Stimulated activated CD4-positive, alpha-beta T cell treated with anti-CD3 and anti-CD28 coated beads, Interleukin-2, amount 100 ng/mL, for 48 hours (primary cell): Measurements from ENCODE around the gene RPS4Y1.
"Not testable (repeated sequence)": the region's sequence is repeated elsewhere in the genome, so short reads cannot be mapped to it uniquely, and the experiment has no call there.

ENCODE experiments used
- DNase-seq, 2 donors: peaks; one replicate each; pipeline ENCODE4 v3.0.0-alpha.2; 2020

Gene RPS4Y1

DNA sequence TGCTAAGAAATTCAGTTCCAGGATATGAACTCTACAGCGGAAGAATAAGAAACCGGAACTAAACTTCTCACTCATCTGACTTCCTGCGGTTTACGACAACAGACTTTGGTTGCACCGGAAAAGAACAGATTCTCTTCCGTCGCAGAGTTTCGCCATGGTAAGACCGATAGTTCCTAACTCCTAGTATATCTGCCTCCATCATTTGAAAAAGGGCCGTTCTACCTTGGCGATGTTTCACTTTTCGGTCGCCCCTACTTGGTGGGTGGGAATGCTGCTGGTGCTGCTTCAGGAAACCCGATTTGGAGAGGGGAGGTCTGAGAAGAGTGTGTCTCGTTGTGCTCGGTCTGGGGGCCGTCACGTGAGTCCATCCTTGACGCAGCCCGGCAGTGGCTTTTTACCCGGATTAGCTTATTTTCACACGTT lies at the start of gene RPS4Y1:
RPS4Y1 (plus strand) TSS at position 132 of the 423 bp plus-strand sequence; CDS start at position 155, 23 bp downstream.
- peak in 1 of 2 donors; percentile 19 for DNase-seq

DNA sequence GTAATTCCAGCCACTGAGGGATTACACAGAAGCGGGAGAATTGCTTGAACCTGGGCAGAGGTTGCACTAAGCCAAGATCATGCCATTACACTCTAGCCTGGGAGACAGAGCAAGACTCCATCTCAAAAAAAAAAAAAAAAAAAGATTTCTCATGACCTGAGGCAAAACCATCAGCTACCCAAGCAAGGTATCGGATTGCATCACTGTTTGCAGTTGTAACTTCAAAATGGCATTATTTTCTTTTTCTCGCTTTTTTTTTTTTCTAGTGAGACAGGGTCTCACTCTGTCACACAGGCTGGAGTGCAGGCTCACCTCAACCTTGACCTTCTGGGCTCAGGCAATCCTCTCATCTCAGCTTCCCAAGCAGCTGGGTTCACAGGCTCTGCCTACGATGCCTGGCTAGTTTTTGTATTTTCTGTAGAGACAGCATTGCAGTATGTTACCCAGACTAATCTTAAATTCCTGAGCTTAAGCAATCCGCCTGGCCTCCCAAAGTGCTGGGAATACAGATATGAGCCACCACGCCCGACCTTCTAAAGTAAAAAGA lies 44.4 kb upstream of the RPS4Y1 start:
- no peak for DNase-seq

DNA sequence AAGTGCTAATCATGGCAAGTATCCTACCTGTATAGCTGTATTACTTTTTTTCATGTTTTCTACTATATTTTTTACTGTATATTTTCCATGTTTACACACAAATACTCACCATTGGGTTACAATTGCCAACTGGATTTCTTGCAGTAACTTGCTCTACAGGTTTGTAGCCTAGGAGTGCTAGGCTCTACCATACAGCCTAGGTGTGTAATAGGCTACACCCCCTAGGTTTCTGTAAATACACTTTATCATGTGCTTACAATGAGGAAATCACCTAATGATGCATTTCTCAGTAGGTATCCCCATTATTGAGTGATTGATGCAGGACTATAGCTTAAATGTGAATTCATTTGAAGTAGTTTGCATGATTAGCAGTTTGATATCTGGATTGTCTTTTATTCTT lies 43.4 kb upstream of the RPS4Y1 start:
- no peak for DNase-seq

DNA sequence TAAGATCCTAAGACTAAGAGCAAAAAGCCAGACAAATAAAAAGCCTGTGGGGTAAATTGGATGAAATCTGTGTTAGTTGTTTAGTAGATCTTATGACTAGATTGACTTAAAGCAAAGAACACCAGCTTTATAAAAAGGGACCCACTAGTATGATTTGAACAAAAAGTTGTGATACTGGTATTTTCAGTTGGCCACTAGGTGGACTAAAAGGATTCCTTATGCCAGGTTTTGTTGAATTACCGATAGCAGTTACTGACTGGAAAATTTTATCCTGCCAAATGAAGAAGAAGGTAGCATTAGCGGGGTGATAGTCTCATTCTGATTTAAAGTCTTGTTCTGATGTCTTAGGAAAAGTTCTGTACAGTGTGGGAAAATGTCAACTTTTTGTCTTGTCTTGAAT lies 41.2 kb upstream of the RPS4Y1 start:
- no peak for DNase-seq

DNA sequence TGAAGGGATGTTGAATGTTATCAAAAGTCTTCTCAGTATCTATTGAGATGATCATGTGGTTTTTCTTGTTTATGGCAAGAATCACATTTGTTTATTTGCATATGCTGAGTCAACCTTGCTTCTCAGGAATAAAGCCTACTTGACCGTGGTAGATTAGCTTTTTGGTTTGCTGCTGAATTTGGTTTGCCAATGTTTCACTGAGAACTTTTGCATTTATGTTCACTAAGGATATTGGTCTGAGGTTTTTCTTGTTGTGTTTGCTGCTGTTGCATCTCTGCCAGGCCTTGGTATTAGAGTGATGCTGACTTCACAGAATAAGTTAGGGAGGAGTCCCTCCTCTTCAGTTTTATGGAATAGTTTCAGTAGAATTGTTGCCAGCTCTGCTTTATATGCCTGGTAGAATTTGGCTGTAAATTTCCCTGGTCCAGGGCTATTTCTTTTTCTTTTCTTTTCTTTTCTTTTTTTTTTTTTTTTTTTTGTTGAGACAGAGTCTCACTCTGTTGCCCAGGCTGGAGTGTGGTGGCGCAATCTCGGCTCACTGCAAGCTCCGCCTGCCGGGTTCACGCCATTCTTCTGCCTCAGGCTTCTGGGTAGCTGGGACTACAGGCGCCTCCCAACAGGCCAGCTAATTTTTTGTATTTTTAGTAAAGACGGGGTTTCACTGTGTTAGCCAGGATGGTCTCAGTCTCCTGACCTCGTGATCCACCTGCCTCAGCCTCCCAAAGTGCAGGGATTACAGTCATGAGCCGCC lies 24.1 kb upstream of the RPS4Y1 start:
- DNase-seq: not testable (repeated sequence)

DNA sequence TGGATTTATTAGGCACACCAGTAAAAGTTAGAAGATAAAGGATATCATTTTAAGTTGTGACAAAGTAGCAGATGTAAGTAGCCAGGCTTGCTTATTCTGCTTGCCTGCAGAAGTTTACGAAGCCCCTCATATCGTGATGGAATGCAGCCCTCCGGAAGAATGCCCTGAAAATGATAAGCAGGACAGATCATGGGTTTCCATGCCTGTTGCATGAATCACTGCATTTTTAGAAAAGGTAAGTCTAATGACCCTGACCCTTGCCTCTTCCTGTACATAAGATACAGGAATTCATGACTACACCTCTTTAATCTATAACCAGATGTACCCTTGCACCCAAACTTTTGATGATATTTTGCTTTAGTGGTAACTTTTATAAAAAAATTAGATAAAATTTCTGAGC lies 16.9 kb upstream of the RPS4Y1 start:
- no peak for DNase-seq

DNA sequence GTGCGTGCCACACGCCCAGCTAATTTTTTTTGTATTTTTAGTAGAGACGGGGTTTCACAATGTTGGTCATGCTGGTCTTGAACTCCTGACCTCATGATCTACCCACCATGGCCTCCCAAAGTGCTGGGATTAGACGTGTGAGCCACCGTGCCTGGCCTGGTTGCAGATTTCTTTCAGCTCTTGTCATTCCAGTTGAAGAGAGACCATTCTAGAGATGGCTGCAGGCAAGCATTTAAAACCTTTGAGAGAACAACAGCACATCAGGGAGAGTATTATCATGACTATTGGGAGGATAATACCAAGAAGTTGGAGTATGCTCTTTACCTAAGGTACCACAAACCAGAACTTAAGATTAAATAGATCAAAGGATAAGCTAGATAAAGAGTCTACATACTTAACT lies 12.9 kb upstream of the RPS4Y1 start:
- DNase-seq: no peak

DNA sequence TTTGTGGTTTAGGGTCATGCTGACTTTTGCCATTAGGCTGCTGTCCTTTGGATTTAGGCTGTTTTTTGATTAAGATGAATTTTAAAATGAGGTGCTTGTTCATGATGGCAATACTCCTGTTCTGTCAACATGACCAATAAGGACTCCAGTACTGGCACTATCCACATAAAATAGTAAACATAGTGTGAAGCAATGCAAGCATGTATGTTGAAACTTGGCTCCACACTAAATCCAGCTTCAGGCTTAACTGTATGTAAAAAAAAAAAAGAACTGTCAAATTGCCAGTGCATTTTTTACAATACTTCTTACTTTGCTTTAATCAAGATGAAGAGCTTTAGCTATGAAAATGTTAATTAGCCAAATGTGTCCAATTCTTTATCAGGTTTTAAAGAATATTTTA lies 6.2 kb upstream of the RPS4Y1 start:
- no peak for DNase-seq

DNA sequence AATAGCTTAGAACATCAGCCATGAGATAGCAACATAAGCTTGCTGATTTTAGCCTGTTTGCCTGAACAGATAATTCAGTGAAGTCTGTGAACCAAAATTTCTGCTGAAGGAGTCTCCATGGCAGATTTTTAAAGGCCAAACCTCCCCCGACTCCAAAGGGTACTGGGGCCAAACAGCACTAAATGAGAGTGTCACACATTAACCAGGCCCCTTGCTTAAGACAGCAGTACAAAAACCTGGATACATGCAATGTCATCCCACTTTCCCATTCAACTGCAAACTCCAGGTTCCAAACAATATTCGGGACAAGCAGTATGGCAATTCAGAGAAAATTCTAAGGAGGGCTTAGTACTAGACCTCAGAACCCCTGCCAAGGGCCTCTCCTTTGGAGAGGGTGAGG lies 4.3 kb upstream of the RPS4Y1 start:
- DNase-seq: no peak

DNA sequence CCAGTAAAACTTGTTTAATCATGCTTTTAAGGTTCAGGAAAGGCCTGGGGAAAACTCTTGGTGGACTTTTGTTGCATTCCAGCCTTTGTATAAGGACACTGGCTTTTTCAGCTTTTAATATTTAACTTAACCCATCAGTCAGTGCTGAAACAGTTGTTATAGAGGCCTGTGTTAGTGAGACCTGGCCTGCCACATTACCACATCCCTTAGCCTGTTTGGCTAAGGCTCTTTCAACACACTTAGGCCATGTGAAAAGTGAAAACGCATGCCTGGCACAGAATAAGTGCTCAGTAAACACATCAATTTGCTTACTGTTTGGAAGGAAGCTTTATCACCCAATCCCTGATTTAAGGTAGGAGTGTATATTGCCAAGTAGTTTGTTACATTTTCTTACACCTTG lies 3.5 kb upstream of the RPS4Y1 start:
- no peak for DNase-seq

DNA sequence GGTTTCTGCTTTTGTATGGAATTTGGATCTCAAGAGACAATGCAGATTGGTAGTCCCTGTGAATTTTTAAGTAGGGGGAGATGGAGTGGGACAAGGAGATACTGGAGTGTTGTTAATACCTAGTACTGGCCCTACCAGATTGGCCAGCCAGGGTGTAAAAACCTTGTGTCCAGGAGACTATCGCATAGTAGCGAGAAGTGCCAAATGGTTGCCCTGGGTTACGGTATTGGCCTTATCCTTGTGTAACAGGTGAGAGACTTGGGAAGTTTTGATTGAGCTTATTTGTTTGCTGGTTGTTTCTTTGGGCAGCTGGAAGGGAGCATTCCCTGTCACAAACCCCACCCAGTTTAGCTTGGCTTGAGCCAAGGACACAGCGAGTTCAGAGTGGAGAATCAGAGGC lies 5.4 kb downstream of the RPS4Y1 start:
- DNase-seq: no peak

DNA sequence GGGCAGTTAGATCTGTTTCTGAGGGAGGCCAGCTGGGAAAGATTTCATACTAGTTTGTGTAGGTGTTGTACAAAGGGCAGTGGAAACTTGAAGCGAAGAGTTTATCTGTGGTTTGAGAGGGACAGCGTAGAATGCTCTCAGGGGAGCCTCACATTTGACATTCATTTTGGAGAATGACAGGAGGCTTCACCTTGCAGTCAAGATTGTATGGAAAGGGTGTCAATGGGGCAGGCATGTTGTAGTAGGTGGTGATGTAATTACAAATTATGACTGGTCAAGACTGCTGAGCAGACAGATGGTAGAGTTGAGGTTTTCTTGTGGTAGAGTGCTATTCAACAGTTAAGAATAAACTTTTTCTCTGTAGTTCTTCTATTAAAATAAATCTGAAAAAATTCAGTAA lies 7.0 kb downstream of the RPS4Y1 start:
- no peak for DNase-seq

DNA sequence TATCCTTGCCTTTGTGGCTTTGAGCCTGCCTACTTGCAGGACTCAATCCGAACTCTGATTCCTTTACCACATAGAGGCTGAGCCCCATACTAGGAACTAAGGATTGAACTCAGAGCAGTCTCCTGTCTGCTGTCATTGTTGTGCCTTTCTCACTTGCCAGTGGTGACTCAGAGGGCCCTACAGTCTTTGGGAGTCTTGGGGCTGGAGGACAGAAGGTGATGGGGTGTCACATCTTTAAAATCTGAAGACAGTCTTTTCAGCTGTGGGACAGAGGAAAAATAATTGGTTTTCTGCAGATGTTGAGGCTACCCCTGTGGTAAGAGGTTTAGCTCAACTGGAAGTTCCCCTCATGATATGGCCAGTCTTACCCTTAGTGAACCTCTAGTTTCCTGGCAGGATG lies 8.0 kb downstream of the RPS4Y1 start:
- no peak for DNase-seq

DNA sequence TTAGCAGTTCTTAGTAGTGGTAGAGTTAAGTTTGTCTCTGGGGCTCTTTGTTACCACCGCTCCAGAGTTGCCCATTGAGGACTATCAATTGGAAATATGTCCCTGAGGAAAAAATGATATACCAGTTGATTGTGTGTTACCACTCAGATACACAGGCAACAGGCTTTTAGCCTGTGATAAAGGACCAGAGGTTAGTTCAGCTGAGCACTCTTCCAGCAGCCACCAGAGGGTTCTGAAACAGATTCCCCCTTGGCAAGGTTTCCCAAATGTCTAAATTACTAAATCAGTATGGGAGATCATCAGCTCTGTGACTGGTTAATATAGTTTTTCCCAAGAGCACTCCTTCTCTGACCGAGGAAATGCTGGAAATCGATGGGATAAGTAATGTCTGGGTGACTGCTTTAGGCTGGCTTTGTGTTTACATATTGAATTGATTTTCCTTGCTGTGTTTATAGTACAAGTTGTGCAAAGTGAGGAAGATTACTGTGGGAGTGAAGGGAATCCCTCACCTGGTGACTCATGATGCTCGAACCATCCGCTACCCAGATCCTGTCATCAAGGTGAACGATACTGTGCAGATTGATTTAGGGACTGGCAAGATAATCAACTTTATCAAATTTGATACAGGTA lies 12.9 kb downstream of the RPS4Y1 start:
- DNase-seq: no peak

DNA sequence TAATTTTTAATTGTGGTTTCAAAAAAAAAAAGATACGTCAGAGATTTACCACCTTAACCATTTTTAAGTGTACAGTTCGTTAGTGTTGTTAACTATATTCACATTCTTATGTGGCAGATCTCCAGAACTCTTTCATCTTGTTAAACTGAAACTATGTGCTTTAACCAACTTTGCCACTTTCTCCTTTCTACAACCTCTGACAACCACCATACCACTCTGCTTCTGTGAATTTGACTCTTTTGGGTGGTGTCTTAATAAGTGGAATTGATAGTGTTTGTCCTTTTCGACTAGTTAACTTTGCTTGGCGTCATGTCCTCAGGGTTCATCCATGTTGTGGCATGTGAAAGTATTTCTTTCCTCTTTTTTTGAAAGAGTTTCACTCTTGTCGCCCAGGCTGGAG lies 15.7 kb downstream of the RPS4Y1 start:
- DNase-seq: no peak

DNA sequence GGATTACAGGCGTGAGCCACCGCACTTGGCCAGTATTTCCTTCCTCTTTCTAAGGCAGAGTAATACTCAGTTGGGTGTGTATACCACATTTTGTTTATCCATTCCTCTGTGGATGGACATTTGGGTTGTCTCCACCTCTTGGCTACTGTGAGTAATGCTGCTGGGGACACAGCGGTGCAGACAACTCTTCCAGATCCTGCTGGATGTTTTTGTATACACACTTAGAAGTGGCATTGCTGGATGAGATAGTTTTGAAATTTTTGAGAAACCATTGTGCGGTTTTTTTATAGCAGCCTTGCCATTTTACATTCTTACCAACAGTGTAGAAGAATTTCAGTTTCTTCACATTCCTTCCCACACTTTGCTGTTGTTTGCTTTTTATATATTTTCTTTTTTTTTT lies 16.3 kb downstream of the RPS4Y1 start:
- no peak for DNase-seq

DNA sequence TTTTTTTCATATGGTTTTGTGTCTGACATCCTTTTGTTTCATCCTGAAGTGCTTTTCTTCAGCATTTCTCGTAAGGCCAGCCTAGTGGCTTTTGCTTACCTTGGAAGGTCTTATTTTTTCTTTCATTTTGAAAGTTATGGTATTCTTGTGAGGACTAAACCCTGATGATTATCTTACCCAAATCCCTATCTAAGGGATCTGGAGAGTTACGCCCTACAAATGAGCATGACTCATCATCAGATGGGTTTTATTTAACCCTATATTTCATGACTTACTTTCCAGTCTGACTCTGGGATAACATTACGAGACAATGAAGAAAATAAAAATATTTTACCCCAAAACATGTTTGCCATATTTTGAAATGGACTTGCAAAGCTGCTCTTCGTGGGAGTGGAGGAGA lies 18.4 kb downstream of the RPS4Y1 start:
- DNase-seq: no peak

DNA sequence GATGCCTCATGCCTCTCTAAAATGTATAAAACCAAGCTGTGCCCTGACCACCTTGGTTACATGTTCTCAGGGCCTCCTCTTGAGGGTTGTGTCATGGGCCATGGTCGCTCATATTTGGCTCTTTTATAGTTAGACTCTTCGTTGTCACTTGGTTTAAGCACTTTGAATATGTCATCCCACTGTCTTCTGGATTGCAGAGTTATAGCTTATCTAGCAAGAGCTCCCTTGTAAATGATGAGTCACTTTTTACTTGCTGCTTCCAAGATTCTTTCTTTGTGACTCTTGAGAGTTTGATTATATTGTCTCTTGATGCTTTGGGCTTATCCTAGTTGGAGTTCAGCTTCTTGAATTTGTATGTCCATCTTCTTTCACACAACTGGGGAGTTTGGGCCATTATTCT lies 19.1 kb downstream of the RPS4Y1 start:
- no peak for DNase-seq

DNA sequence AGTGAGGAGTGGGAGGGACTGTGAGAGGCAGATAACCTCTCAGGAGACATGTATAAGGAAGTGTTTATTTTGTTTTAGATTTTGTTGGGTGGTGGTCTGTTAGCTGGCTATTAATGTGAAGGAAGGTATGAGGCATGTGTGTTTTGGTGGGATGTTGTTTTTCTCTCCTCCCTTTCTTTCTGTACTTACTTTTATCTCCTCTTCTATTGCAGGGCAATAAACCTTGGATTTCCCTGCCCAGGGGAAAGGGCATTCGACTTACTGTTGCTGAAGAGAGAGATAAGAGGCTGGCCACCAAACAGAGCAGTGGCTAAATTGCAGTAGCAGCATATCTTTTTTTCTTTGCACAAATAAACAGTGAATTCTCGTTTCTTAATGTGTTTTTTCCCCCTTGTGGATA lies 25.2 kb downstream of the RPS4Y1 start:
- DNase-seq: no peak

DNA sequence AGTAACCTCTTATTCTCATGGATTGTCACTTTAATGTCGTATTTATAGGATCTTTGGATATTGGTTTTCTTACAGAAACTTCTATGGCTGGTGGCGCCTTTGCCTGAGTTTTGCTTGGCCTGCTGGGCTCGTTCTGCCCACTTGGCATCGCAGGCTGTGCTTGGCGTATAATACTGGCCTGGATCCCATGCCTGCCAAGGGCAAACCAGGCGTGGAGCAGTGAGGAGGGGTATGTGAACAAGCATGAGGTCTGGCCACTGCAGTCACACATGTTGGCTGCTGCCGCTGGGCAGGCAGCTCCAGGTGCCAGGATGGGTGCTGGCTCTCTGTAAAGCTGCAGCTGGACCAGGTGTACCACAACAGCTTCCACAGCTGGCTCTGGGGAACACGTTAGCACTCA lies 26.1 kb downstream of the RPS4Y1 start:
- DNase-seq: no peak

DNA sequence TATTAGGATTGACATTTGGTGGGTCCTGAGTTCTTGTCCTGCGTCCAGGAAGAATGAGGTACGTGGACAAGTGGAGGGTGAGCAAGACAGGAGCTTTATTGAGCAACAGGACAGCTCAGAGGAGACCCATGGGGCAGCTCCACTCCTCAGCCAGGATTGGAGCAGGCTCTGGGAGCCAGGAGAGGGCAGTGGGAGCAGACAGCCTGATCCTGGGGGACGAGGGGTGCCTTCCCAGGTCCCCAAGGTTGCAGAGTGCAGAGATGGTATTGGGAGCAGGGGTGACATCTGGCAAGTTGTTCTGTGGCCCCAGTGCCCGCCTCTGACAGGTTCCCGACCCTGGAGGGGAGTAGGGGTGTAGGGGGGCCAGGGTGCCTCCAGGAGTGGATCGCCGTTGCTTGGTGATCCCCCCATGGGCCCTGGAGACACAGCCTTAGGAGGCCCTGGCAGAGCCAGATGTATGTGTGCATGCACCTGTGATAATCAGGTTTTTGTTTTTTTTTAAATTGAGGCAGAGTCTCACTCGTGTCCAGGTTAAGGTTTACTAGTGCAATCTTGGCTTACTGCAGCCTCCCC lies 26.7 kb downstream of the RPS4Y1 start:
- no peak for DNase-seq

DNA sequence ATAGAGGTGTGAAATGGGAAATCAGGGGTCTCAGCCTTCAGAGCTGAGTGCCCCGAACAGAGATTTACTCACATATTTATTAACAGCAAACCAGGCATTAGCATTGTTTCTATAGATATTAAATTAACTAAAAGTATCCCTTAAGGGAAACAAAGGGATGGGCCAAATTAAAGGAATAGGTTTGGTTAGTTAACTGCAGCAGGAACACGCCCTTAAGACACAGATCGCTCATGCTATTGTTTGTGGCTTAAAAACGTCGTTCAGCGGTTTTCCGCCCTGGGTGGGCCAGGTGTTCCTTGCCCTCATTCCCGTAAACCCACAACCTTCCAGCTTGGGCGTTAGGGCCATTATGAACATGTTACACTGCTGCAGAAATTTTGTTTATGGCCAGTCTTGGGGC lies 30.8 kb downstream of the RPS4Y1 start:
- DNase-seq: not testable (repeated sequence)

DNA sequence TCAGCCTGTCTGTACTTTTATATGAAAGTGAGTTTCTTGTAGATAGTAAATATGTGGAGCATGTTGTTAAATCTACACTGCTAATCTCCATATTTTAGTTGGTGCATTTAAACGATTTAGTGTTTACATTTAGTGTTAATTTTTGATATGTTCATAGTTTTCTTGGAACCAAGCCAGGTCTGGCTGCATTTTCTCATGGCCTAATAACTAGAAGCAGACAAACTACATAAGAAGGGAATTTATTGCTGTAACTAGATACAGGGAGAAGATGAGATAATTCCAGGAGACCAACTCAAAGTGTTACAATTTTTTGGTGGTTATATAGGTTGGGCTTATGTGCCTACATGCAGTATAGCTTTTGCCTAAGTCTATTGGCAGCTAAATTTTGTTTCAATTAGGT lies 32.8 kb downstream of the RPS4Y1 start:
- no peak for DNase-seq

DNA sequence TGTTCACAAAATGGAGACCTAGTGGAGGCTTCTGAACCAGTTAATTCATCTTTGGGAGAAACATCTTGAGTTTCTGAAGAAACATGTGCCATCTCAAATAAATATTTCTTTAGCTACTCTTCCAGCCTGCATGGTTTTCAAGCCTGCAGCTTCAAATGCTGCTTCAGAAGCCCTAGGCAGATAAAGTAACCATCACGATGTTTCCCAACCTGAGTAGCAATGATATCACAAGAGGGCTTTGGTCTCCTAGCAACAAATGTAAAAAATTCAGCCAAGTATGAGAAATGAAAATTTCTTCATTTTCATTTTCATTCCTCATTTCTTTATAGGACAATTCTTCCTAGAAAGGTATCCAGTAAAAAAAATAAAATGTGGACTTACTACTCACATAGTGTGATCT lies 42.2 kb downstream of the RPS4Y1 start:
- DNase-seq: no peak
